SK-N-SH (cell line): ENCODE results near the gene EMP3. TPM values are rescaled to one million over a fixed set of nuclear protein-coding genes. Genes with fewer than 3 reads are reported as not detected.
A peak's percentile ranks its signal among the peaks of the same experiment; 100 is the strongest.

Source experiments
- CHD2 ChIP-seq: fragments of 150-350 bp; IDR thresholded peaks from 2 replicates; pipeline ENCODE4 v1.6.1; 2018; ENCODE audit warnings: low read length; ENCODE audit not compliant: partially characterized antibody
- EZH2phosphoT487 ChIP-seq: fragments of 200-600 bp; sonication (generic); IDR thresholded peaks from 2 replicates; pipeline ENCODE4 v1.6.1; 2017; ENCODE audit warnings: low read depth, mixed run types, mild to moderate bottlenecking, antibody characterized with exemption, moderate library complexity, borderline replicate concordance
- FOSL2 ChIP-seq: IDR thresholded peaks from 2 replicates; pipeline ENCODE4 v1.4.0; 2012; ENCODE audit warnings: low read depth, mild to moderate bottlenecking, moderate library complexity, borderline replicate concordance
- FOXJ3 ChIP-seq: sonication (generic); formaldehyde crosslinking; IDR thresholded peaks from 2 replicates; pipeline ENCODE4 v1.5.1; 2020; ENCODE audit warnings: mild to moderate bottlenecking, missing genetic modification reagents
- JUND ChIP-seq: IDR thresholded peaks from 2 replicates; pipeline ENCODE4 v1.4.0; 2012
- MAX ChIP-seq: IDR thresholded peaks from 2 replicates; pipeline ENCODE4 v1.4.0; 2012; ENCODE audit warnings: low read depth
- MEF2A ChIP-seq: IDR thresholded peaks from 2 replicates; pipeline ENCODE4 v1.4.0; 2012; ENCODE audit warnings: low read depth, borderline replicate concordance
- MXI1 ChIP-seq: IDR thresholded peaks from 2 replicates; pipeline ENCODE4 v1.6.1; 2012; ENCODE audit warnings: mild to moderate bottlenecking, low read depth, low read length, improper control_type of control experiment
- NFIC ChIP-seq: IDR thresholded peaks from 2 replicates; pipeline ENCODE4 v1.4.0; 2012; ENCODE audit warnings: borderline replicate concordance
- PBX3 ChIP-seq: IDR thresholded peaks from 2 replicates; pipeline ENCODE4; 2012
- POLR2AphosphoS5 ChIP-seq: IDR thresholded peaks from 2 replicates; pipeline ENCODE4 v1.6.1; 2012; ENCODE audit warnings: low read depth, low read length
- RFX5 ChIP-seq: IDR thresholded peaks from 2 replicates; pipeline ENCODE4 v1.6.1; 2012; ENCODE audit warnings: mild to moderate bottlenecking, improper control_type of control experiment, low read length
- RXRA ChIP-seq: IDR thresholded peaks from 2 replicates; pipeline ENCODE4 v1.4.0; 2012; ENCODE audit warnings: low read depth, mild to moderate bottlenecking, borderline replicate concordance
- TAF1 ChIP-seq: IDR thresholded peaks from 2 replicates; pipeline ENCODE4 v1.6.1; 2012; ENCODE audit warnings: low read depth, mild to moderate bottlenecking, low read length, moderate library complexity, borderline replicate concordance
- TCF12 ChIP-seq: IDR thresholded peaks from 2 replicates; pipeline ENCODE4 v1.4.0; 2012
- TEAD4 ChIP-seq: IDR thresholded peaks from 2 replicates; pipeline ENCODE4 v1.4.0; 2012; ENCODE audit warnings: mild to moderate bottlenecking, borderline replicate concordance; ENCODE audit not compliant: insufficient read depth
- USF1 ChIP-seq: IDR thresholded peaks from 2 replicates; pipeline ENCODE4 v1.4.0; 2012; ENCODE audit warnings: low read depth, borderline replicate concordance
- YY1 ChIP-seq: IDR thresholded peaks from 2 replicates; pipeline ENCODE4 v1.4.0; 2012; ENCODE audit warnings: low read depth, mild to moderate bottlenecking
- polyA plus RNA-seq, 3 experiments: library from polyadenylated mRNA; depleted of rRNA; stranded (reverse); fragments of >200 nt; gene quantifications; 2 replicates each; pipeline ENCODE4 v1.2.3, GENCODE V29; 2012
- TF ChIP-seq, protein P1 (sequence below): IDR thresholded peaks from 2 replicates; pipeline ENCODE4 v1.6.1; 2012; ENCODE audit warnings: mild to moderate bottlenecking, low read depth, low read length, moderate library complexity

The EMP3 gene
- polyA plus RNA-seq, 1 of the 3 experiments (the other 2 are of a cell fraction) = 263 TPM

- no peak for TF ChIP-seq FOSL2
- no peak for TF ChIP-seq JUND
- TF ChIP-seq MEF2A = no peak
- no peak for TF ChIP-seq RFX5
- TF ChIP-seq TAF1 = peak; percentile 50; the same call in 1 of the 2 replicates
- no peak for TF ChIP-seq NFIC
- TF ChIP-seq POLR2AphosphoS5 = peak; percentile 47; the same call in 1 of the 2 replicates
- TF ChIP-seq, protein P1, sequence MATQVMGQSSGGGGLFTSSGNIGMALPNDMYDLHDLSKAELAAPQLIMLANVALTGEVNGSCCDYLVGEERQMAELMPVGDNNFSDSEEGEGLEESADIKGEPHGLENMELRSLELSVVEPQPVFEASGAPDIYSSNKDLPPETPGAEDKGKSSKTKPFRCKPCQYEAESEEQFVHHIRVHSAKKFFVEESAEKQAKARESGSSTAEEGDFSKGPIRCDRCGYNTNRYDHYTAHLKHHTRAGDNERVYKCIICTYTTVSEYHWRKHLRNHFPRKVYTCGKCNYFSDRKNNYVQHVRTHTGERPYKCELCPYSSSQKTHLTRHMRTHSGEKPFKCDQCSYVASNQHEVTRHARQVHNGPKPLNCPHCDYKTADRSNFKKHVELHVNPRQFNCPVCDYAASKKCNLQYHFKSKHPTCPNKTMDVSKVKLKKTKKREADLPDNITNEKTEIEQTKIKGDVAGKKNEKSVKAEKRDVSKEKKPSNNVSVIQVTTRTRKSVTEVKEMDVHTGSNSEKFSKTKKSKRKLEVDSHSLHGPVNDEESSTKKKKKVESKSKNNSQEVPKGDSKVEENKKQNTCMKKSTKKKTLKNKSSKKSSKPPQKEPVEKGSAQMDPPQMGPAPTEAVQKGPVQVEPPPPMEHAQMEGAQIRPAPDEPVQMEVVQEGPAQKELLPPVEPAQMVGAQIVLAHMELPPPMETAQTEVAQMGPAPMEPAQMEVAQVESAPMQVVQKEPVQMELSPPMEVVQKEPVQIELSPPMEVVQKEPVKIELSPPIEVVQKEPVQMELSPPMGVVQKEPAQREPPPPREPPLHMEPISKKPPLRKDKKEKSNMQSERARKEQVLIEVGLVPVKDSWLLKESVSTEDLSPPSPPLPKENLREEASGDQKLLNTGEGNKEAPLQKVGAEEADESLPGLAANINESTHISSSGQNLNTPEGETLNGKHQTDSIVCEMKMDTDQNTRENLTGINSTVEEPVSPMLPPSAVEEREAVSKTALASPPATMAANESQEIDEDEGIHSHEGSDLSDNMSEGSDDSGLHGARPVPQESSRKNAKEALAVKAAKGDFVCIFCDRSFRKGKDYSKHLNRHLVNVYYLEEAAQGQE = no peak
- TF ChIP-seq MAX = no peak
- no peak for TF ChIP-seq TCF12
- TF ChIP-seq FOXJ3 (CRISPR knock-in tag) = no peak
- TF ChIP-seq CHD2 = peak; percentile 88
- TF ChIP-seq RXRA = no peak
- peak; percentile 15; the same call in 1 of the 2 replicates for TF ChIP-seq PBX3
- no peak for TF ChIP-seq EZH2phosphoT487
- no peak for TF ChIP-seq YY1
- peak; percentile 72; the same call in 1 of the 2 replicates for TF ChIP-seq MXI1
- TF ChIP-seq USF1 = no peak
- no peak for TF ChIP-seq TEAD4
These were observed 4.8 kb downstream of the EMP3 start (continued) for GRCh38 chr19:48330012-48330681.
